Jurkat, Clone E6-1 (cell line): Measurements from ENCODE around the gene LSM12.

ENCODE experiments used
- DNase-seq: peaks from one replicate; pipeline ENCODE4 v3.0.0-alpha.2; 2011; ENCODE audit warnings: low read depth, low spot score
- H3K4me3 ChIP-seq: 2 replicates; pipeline ENCODE4 v1.5.1; 2011; ENCODE audit warnings: mild to moderate bottlenecking, low read length, control low read depth, moderate library complexity

The LSM12 gene

DNA sequence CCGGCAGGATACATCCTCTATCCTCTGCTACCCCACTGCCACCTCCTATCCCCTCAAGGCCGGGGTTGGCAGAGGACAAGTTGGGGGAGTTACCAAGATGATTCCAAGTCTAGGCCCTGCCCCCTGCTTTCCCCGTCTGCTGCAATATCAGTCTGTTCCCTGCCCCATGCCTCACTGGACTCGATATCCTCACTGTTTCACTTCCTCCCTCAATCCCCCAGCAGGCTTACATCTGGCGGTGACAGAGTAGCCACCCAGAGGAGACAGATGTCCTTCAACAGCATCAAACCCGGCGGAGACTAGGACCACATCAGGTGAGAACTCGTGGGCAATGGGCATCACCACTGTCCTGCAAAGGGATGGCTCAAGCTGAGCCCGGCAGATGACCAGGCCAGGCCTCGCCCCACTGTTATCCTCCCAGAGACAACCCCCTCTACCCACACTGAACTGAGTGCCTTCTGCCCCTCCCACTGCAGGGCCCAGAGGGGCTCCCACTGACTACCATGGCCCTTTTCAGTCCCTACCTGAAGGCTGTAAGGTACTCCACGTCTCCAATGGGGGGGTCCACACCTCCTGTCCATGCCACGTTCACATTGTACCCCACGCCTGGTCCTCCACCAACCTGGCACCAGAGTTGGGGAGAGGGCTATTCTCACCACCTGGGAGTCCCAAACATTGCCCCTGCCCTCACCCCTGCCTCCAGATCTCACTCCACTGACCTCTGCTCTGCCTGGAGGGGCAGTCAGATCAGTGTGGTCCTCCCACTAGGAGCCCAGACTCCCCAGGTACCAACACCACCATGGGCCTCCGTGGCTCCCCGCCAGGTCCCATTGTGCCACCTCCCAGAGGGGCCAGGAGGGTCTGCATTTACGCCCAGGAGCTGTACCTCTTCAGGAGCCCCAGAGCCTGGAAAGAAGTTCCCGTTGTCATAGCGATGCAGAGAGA, 13.7 kb upstream of the LSM12 start:
- H3K4me3 ChIP-seq = no peak overlapping the region
- DNase-seq = no peak

DNA sequence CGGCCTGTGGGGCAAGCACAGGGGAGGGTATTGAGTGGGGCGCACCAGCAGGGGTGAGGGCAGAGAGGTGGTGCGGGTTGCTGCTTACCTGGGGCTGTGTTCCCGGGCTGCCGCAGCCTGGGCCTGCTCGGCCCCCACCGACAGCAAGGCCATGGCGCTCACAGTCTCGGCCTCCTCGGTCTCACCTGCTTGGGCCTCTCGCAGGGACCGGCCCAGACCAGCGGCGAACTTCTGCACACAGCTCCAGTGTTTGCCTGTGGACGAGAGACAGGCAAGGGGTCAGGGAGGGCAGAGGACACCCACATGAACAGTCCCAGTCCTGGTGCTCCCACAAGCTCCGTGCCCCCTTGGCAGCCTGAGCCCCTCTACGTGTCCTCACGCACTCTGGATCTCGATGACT, 11.9 kb upstream of the LSM12 start:
- DNase-seq = no peak
- no peak overlapping the region for H3K4me3 ChIP-seq

DNA sequence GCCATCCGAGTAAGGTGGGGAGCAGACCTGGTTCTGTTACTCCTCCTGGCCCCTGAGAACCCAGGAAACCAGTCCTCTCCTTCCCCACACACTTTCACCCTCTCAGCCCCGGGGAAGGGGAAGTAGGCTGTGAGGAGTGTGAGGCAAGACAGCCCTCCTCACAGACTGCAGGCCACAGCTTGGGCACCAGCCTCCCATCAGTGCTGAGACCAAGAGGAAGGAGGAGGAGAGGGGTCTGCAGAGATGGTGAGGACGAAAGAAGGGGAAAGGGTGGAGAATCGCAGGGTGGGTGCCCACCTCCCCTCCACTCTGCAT, 11.1 kb upstream of the LSM12 start:
- DNase-seq = no peak
- H3K4me3 ChIP-seq = no peak overlapping the region

DNA sequence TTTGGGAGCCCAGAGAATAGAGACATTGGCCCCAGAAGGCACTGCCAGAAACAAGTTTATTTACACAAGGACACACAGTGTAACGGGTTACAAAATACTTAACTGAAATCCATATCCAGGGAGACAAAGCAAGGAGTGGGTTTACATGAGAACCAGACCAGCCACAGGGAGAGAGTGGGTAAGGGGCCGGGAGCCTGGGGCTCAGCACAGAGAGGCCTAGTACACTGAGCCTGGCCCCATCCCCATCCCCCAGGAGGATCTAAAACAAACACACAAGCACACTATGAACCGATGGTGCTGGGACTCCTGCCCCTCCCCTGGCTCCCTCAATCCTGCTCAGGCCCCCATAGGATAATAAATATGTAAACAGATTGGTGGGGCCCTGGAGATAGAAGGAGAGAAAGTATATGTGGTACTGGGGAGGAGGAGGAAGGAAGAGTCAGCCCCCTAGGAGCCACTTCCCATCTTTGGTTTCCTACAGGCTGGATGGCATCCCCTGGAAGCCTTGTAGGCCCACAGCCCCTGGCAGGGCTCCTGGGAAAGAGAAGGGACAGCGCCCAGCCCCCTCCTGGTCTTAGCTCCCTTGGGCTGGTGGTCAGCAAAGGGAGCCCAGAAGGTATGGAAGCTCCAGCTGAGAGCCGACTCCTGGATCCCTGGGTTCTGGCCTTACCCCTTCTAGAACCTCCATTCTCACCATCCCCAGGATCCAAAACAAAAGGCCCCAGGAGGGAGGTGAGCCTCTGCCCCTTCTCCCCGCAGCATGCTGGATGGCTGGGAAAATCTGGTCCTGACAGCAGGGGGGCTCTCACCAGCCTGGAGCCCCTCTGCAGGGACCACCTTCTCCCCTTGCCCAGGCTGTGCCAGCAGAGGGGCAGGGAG, 10.5 kb upstream of the LSM12 start:
- no peak for DNase-seq
- H3K4me3 ChIP-seq = no peak overlapping the region

DNA sequence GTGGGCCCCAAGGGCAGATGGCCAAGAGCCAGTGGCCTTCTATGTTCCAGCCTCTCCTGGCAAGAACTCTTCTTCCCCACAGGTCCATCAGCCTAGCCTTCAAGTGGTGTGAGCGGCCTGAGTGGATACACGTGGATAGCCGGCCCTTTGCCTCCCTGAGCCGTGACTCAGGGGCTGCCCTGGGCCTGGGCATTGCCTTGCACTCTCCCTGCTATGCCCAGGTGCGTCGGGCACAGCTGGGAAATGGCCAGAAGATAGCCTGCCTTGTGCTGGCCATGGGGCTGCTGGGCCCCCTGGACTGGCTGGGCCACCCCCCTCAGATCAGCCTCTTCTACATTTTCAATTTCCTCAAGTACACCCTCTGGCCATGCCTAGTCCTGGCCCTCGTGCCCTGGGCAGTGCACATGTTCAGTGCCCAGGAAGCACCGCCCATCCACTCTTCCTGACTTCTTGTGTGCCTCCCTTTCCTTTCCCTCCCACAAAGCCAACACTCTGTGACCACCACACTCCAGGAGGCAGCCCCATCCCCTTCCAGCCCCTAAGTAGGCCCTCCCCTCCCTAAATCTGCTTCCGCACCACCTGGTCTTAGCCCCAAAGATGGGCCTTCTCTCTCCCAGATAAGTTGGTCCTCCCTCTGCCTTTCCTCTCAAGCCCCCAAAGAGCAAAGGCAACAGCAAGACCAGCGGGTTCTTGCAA, 9.3 kb upstream of the LSM12 start:
- no peak overlapping the region for H3K4me3 ChIP-seq
- no peak for DNase-seq

DNA sequence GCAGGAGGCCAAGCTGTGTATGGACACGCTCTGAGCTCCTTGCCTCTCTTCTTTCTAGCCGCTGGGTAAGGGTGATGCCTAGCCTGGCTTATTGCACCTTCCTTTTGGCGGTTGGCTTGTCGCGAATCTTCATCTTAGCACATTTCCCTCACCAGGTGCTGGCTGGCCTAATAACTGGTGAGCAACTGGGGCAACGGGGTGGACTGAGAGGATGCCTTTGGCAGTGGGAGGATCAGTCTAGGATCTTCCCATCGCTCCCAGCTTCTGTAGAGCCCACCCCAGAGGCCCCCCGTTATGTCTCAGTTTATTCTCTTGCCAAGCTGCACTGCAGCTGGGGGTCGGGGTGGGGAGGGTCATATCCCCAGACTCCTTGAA, 8.4 kb upstream of the LSM12 start:
- DNase-seq = no peak
- H3K4me3 ChIP-seq = no peak overlapping the region

DNA sequence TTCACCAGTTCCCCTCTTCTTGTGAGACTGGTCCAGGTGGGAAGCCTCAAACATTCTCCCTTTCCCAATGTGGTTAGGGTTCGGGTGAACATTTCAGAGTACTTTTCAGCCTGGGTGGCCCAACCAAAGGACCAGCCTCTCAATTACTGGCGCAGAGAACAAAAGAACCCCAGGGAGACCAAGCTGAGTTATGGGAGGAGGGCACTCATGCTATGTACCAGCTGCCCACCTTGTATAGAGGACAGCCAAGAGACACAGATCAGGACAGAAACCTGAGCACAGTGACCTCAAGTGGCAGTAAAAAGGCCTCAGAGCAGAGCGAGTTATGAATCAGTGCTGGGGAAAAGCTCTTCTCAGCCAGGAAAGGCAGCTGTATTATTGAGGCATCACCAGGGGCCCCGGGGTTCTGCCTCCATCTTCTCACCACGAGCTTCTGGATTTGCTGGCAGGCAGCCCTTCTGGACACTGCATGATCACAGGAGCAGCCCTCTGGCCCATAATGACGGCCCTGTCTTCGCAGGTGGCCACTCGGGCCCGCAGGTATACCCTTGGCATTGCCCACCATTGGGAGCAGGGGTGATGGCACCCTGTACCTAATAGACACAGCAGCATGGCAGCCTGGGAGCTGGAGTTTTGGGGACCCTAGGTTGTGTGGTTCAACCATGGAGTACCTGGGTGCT, 7.9 kb upstream of the LSM12 start:
- no peak overlapping the region for H3K4me3 ChIP-seq
- DNase-seq = no peak

DNA sequence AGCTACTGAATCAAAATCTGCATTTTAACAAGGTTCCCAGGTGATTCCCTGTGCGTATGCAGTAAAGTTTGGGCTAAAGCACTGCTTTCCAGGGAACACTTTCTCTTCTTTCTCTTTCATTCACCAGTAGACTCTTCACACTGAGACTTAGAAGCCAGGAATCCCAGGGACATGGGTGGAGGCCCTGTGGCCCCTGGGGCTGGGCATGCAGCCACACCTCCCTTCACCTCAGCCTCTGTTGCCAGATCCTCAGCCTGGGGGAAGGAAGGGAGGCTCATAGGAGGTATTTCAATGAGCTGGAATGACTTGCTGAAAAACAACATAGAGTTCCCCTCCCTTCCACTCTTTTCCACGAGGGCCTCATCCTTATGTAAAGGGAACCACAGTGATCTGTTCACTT, 5.3 kb upstream of the LSM12 start:
- H3K4me3 ChIP-seq = peak overlapping the region; percentile 86
- DNase-seq = no peak

DNA sequence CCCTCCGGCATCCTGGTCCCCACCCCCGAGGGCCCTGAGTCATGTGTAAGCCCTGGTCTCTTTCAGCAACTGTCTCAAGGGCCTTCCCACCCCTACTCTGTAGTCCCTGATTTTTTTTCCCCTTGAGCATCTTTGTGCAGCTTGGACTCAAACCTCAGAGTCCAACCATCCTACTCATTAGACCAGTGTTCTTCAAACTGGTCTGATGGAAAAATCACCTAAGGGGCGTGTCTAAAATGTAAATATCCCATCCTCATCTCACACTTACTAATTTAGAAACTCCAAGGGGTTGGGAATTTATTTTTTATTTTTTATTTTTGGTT, 4.7 kb upstream of the LSM12 start:
- no peak for DNase-seq
- peak overlapping the region; percentile 86 for H3K4me3 ChIP-seq

DNA sequence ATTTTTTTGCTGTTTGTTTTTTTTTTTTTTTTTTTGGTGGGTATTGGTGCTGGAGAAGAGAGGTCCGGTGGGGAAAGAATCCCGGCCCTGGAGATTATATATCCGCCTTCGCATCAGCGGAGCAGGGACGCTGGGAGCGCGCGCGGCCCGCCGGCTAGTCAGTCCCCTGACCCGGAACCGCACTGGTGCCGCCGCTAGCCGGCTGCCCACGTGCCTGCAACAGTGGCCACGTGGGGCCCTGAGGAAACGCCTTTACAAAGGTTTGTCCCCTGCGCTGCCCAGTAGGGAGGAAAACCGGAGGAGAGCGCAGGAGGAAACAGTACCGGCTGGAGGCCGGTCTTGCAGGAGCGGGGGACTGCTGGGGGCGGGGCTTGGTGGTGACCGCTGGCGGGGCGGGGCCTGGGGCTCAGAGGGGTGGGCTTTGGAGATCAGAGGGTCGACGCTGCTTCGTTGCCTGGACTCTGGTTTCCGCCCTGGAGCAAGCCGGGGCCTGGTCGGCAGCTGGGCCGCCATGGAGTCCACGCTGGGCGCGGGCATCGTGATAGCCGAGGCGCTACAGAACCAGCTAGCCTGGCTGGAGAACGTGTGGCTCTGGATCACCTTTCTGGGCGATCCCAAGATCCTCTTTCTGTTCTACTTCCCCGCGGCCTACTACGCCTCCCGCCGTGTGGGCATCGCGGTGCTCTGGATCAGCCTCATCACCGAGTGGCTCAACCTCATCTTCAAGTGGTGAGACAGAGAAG, 4.2 kb upstream of the LSM12 start, which contains the start of gene G6PC3:
G6PC3 (plus strand) TSS at position 281 of the 743 bp plus-strand sequence; CDS start at position 512, 231 bp downstream.
- H3K4me3 ChIP-seq = peak within 1 kb of the TSS; percentile 86
- peak; percentile 91 for DNase-seq

DNA sequence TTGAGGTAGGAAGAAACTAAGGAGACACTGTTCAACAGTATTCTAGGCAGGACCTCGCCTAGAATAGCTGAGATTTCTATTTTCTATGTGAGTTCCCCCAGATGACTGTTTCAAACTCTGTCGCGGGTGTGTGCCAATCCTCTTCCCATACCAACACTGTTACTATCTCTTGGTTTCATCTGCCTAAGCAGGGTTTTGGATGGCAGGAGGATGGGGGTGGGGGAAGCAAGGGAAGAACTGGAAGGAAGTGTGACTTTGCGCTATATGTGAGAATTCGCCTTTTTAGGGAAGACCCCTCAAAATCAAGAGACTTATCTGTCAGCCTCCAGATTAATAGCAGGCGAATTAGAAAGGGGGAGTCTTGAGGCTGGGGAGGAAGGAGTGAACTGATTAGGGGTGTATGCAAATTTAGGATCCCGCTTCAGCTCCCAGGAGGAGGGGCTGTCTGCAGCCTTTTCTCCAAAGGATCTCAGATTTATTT, 3.5 kb upstream of the LSM12 start:
- peak; percentile 11 for DNase-seq
- H3K4me3 ChIP-seq = peak overlapping the region; percentile 86

DNA sequence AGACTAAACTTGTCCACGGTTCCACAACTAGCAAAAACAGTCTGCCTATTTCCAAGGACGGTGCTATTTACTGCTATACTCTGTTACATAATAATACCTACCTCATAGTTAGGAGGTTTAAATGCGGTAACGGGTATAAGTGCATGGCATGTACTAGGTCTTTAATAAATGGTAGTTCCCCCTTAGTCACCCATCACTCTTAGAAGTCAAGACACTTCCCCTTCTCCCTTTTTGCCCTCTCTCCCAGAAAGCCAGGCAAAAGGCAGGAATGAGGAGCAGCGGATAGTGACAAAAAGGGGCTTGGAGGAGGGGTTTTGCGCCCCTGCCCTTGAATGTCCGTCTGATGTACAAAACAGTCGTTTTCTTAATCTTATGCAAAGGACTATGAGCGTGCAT, 1.1 kb upstream of the LSM12 start:
- H3K4me3 ChIP-seq = no peak overlapping the region

DNA sequence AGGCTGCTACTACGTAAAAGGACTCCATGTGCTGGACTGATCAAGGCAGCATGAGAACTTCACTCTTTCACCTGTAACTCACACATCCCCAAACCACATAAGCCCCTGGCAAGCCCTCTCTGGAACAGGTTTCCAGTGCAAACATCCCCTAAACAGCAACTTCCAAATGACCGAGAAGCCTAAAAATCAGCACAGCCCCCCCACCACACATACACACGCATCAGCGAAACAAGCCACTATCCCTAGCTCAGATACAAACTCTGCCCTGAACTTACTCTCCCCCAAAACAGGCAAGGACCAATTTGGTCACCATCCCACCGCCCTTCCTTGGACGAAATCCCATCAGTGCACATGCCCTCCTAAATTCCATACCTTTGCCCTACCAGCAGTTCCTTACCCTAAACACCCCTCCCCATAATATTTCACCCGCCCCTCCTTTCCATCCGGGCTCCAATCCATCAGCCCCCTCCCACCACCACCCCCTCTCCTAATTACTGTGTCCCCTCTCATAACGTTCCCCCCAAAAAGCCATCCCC, 735 bp downstream of the LSM12 start:
- peak; percentile 12 for DNase-seq

More for the DNA sequence above, 1.1 kb upstream of the LSM12 start:
- no peak for DNase-seq

DNA sequence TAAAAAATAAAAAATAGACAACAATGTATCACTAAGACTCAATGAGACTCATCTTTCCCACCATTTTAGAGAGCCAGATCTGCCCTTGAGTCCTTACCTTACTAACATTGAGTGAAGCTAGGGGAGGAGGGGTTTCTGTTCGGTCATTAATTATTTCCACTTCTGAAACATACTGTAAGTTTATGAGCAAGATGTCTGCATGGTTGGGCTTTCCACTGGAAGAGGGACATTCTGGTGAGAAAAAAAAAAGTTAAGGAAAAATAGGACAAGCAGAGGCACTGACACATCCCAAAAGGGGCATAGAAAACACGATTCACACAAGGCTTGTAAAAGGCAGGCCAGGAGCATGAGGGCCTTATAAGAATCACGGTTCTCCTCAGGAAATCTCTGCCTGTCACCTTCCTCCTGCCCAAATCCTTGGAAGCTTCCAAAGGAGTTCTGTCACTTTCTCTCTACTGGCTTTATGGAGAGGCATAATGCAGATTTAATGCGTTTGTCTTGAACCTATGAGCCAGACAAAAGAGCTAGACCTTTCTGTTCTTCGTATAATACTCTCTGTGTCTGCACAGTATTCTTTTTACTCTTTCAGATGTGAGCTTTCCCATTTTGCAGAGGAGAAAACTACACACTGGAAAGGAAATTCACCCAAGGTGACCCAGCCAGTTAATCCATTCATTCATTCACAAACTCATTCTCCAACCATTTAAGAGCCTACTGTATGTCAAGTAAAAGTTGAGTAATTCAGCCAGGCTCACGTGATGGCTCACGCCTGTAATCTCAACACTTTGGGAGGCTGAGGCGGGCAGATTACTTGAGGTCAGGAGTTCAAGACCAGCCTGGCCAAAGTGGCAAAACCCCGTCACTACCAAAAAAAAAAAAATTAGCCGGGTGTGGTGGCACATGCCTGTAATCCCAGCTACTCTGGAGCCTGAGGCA, 2.5 kb downstream of the LSM12 start:
- H3K4me3 ChIP-seq = no peak overlapping the region
- DNase-seq = no peak

More for the DNA sequence above, 735 bp downstream of the LSM12 start:
- peak overlapping the region; percentile 96 for H3K4me3 ChIP-seq

DNA sequence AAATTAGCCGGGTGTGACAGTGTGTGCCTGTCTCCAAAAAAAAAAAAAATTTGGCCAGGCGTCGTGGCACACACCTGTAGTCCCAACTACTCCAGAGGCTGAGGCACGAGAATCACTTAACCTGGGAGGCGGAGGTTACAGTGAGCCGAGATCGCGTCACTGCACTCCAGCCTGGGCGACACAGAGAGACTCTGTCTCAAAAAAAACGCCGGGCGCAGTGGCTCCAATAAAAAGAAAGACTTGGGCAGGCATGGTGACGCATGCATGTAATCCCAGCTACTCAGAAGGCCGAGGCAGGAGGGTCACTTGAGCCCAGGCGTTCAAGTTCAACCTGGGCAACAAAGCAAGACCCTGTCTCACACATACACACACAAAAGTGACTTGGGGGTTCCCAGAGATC, 3.6 kb downstream of the LSM12 start:
- DNase-seq = no peak
- H3K4me3 ChIP-seq = no peak overlapping the region

DNA sequence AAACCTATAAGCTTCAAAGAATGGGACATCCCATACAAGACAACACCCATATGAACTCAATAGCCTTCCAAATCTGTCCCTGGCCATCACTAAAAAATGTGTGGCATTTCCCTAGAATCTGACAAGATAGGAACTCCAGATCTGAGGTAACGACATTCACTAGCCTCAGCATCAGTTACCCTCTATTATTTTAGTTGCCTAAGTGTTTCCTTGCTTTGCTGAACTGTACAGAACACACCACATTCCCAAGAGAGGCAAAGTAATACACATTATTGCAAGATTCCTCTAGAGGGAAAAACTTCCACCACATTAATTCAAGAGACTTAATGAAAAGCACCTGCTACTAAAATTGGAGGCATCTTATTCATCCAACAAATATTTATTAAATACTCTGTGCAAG, 5.0 kb downstream of the LSM12 start:
- no peak for DNase-seq
- H3K4me3 ChIP-seq = no peak overlapping the region
